NCI-H774 (cell line): ENCODE measurements around the gene ZNFX1.

Experiments used
- DNase-seq: peaks from one replicate; lab custom pipeline; 2025; lab: John Stamatoyannopoulos, UW

The ZNFX1 gene

GRCh38 chr20:49278818-49279676 lies 1.2 kb upstream of the ZNFX1 start:
- peak; percentile 52 for DNase-seq

DNA sequence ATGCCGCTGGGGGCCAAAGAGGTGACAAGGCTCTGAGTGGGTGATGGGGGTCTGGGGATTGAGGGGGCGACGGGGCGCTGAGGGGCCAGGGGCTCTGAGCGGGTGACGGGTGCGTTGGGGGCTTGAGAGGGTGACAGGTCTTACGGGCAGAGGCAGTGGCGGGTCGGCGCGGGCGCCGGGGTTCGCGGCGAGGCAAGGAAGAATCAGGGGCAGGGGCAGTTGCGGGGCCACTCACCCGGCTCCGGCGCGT lies 146 bp downstream of the ZNFX1 start:
- DNase-seq: no peak

DNA sequence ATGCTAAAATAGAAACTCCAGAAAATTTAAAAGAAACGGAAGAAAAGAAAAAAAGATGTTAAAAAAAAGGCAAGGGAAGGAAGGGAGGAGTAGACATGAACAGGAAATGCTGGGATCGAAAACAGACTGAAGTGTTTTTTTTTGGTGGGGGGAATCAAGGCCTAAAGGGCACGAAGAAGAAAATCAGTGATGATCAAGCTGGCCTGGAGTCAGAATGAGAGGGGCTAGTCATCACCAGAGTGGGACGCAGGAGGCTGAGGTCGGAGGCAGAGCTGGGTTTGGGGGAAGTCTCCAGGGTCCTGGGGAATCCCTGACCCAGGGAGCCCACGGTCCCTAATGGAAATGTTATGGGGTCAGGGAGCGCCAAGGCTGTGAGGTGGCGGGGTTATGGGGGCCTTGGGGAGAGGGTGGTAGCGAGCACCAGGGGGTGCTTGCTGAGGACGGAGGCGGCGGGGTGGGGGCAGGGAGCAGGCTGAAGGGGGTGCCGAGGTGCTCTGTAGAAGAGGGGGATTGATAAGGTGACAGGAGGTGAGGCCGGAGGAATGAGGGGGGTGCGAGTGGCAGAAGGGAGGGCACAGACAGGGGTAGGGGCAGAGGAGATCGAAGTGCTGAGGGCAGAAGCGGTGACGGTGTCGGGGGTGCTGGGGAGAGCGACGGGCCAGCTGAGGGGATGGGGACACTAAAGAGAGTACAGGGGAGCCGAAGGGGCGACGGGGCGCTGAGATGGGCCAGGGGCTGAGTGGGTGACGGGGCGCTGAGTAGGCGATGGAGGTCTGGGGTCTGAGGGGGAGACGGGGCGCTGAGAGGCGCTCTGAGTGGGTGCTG lies 684 bp downstream of the ZNFX1 start:
- DNase-seq: no peak

DNA sequence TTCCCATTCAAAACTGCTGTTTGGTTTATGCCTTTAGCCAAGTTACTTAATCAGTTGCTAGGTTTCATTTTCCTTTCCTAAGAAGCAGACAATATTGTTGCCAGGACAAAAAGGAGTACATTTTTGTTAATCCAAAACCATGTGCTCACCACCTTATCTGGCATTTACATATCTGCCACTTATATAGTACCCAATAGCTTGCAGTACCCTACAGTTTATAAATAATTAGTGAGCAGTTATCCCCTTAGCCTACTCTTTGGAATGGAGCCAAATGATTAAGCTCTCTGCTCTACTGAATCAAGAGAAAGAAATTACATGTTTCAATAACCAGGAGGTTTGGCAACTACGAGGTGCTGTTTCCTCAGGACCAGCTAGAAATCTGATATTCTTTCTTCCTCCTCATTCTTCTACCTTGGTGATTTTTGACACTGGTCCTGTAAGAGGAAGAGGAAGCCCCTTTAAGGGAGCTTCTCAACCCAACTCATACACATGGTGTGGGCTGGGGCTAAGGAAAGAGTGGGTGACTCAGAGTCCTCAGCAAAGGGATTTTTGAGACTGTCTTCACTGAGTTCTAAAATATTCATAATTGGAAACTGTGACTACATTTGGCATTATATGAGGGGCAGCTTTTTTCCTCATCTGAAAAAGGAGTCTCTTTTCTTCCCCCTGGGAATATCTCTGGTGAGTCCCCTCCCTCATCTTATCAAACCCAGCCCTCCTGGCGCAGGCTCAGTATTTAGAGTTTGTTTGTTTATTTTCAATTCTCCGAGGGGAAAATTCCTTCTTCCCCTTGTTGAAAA lies 1.5 kb downstream of the ZNFX1 start:
- peak; percentile 16 for DNase-seq

- no peak for DNase-seq
These were observed 2.2 kb downstream of the ZNFX1 start for GRCh38 chr20:49275636-49276035.

- DNase-seq: no peak
These were observed 2.6 kb downstream of the ZNFX1 start for GRCh38 chr20:49275216-49275615.

GRCh38 chr20:49273696-49274277 lies 4.1 kb downstream of the ZNFX1 start:
- no peak for DNase-seq

- no peak for DNase-seq
These were observed 5.2 kb downstream of the ZNFX1 start for GRCh38 chr20:49272654-49273053.

- DNase-seq: no peak
These were observed 7.1 kb downstream of the ZNFX1 start for GRCh38 chr20:49270736-49271135.

GRCh38 chr20:49270177-49270576 lies 7.7 kb downstream of the ZNFX1 start:
- no peak for DNase-seq

- DNase-seq: no peak
These were observed 9.1 kb downstream of the ZNFX1 start for GRCh38 chr20:49268600-49269365.

- no peak for DNase-seq
These were observed 10.5 kb downstream of the ZNFX1 start for GRCh38 chr20:49267327-49267726.

- DNase-seq: no peak
These were observed 15.4 kb downstream of the ZNFX1 start for GRCh38 chr20:49262444-49262843.

- no peak for DNase-seq
These were observed 16.7 kb downstream of the ZNFX1 start for GRCh38 chr20:49261173-49261572.

GRCh38 chr20:49260218-49260617 lies 17.6 kb downstream of the ZNFX1 start:
- no peak for DNase-seq

GRCh38 chr20:49259799-49260198 lies 18.1 kb downstream of the ZNFX1 start:
- DNase-seq: no peak

DNA sequence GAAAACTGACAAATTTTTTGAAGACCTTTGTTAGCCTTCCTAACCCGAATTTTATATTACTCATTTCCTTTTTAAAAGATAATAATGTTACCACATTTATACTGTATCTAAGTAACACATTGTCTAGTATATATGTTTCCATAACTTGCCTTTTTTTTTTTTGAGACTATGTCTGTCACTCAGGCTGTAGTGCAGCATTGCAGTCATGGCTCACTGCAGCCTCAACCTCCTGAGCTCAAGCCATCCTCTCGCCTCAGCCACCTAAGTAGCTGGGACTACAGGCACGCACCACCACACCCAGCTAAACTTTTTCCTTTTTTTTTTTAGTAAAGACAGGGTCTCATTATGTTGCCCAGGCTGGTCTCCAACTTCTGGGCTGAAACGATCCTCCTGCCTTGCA lies 18.6 kb downstream of the ZNFX1 start:
- no peak for DNase-seq

- no peak for DNase-seq
These were observed 21.6 kb downstream of the ZNFX1 start for GRCh38 chr20:49256261-49256660.

- peak; percentile 27 for DNase-seq
These were observed 25.1 kb downstream of the ZNFX1 start for GRCh38 chr20:49252556-49253350.

GRCh38 chr20:49248879-49249665 lies 28.8 kb downstream of the ZNFX1 start:
- DNase-seq: no peak
